Measurements from ENCODE around the gene CASP10.

GRCh38 chr2:201249889-201250288 is 66.9 kb downstream of the CASP10 start:
- TF ChIP-seq CTCF (IDR thresholded peaks at IDR 0.05), result no peak
- no peak for TF ChIP-seq POLR2A (IDR thresholded peaks at IDR 0.05)
